ENCODE data around the gene FBL. TPM values are rescaled to one million over a fixed set of nuclear protein-coding genes. Genes with fewer than 3 reads are reported as not detected.

The FBL gene
- total and polyA plus RNA-seq, 2 of the 8 experiments (the other 6 are each of a cell fraction or from before 2014, with no cell fraction given) = 790 to 1,361 TPM

DNA sequence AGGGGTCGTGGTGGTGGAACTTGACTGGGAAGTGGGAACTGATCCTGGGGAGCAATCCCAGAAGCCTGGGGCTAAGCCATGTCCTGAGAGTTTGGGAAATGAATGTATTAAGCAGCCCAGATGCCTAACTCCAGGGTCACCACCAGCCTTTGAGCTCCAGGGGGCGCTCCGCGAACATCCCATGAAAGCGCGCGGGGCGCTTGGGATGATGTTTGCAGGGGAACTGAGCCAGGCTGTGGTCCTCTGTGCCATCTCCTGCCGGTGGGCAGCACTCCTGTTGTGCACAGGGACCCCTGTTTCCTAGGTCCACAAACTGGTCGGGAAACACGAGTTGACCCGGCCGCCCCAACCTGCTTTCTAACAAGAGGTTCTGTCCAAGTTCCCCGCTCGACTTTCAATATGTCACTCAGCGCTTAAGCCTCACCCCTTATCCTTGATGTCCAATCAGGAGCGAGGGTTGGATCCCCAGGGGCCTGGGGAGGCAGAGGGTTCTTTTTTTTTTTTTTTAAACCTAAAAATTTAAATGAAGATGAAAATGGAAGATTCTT lies 53.1 kb downstream of the FBL start (continued):
- TF ChIP-seq, protein P1, sequence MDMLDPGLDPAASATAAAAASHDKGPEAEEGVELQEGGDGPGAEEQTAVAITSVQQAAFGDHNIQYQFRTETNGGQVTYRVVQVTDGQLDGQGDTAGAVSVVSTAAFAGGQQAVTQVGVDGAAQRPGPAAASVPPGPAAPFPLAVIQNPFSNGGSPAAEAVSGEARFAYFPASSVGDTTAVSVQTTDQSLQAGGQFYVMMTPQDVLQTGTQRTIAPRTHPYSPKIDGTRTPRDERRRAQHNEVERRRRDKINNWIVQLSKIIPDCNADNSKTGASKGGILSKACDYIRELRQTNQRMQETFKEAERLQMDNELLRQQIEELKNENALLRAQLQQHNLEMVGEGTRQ (IDR thresholded peaks at IDR 0.05; ENCODE audit: low read length) = no peak
- TF ChIP-seq ZNF274 (IDR thresholded peaks at IDR 0.05; ENCODE audit: borderline replicate concordance, extremely low read depth, low read length) (no peak), TBP (IDR thresholded peaks at IDR 0.05; ENCODE audit: low read depth, low read length) (no peak), SIRT6 (IDR thresholded peaks at IDR 0.05; ENCODE audit: low read length) (no peak), RAD21 (IDR thresholded peaks at IDR 0.05 in 1 of 2, conservative IDR thresholded peaks at IDR 0.05 in 1 of 2; ENCODE audit: low read depth in 2 of 2, low read length in 2 of 2) (peak; percentile 81 to 89), POLR2A (IDR thresholded peaks at IDR 0.05; ENCODE audit: control extremely low read depth in 1 of 2, low read depth in 2 of 2, low read length in 2 of 2) (no peak), KDM1A (IDR thresholded peaks at IDR 0.05; ENCODE audit: borderline replicate concordance, low read length) (no peak; the same call in 1 of the 2 replicates), CBX8 (IDR thresholded peaks at IDR 0.05; ENCODE audit: borderline replicate concordance, low read depth, low read length) (no peak), HDAC2 (IDR thresholded peaks at IDR 0.05; ENCODE audit: borderline replicate concordance in 1 of 2, low read depth in 2 of 2, low read length in 2 of 2) (no peak), TAF7 (optimal IDR thresholded peaks at IDR 0.05; ENCODE audit: borderline replicate concordance, low read depth, low read length) (no peak), FOSL1 (IDR thresholded peaks at IDR 0.05; ENCODE audit: insufficient read depth, low read depth, low read length) (no peak), CEBPB (IDR thresholded peaks at IDR 0.05; ENCODE audit: low read depth, low read length) (no peak), EGR1 (IDR thresholded peaks at IDR 0.05; ENCODE audit: borderline replicate concordance, low read depth, low read length) (no peak), CREB1 (IDR thresholded peaks at IDR 0.05) (0 out of 2 replicates have a peak, but pooled peaks have one; percentile 32), SP1 (IDR thresholded peaks at IDR 0.05; ENCODE audit: low read depth, low read length) (no peak), CHD2 (IDR thresholded peaks at IDR 0.05; ENCODE audit: low read length) (no peak), ATF2 (IDR thresholded peaks at IDR 0.05; ENCODE audit: low read length) (no peak), YY1 (IDR thresholded peaks at IDR 0.05; ENCODE audit: low read depth, low read length) (no peak), JUN (IDR thresholded peaks at IDR 0.05; ENCODE audit: low read depth, low read length) (no peak), CTCF (IDR thresholded peaks at IDR 0.05; ENCODE audit: control extremely low read depth in 1 of 3, insufficient read depth in 1 of 3, low read depth in 1 of 3, low read length in 3 of 3) (peak; percentile 79 to 90 (median 89)), NRF1 (IDR thresholded peaks at IDR 0.05; ENCODE audit: low read depth, low read length) (no peak)
